ENCODE measurements around the gene SECISBP2L.
"Not testable (repeated sequence)": the region's sequence is repeated elsewhere in the genome, so short reads cannot be mapped to it uniquely, and the experiment has no call there.

Gene SECISBP2L

DNA sequence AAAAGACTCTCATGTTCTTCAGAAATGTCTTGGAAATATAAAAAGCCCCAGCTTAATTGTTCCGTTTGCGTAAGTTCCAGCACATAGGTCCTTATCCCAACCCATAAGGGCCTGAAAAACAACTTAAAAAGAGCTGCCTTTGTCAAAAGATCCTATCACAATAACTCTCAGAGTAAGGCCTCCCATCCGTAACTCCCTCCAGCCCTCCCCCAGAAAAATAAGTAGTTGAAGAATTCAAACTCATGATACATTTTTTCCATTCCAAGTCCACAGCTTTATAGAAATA is 38.0 kb upstream of the SECISBP2L start:
- H3K27me3 ChIP-seq (ENCODE audit: insufficient read depth, insufficient read length) = no peaks in the 10 kb centered on the region
- no peaks in the 10 kb centered on the region for H3K9me3 ChIP-seq (ENCODE audit: insufficient read depth, low read length)
- H3K4me3 ChIP-seq (ENCODE audit: insufficient read length, low read depth) = no peak overlapping the region
- H3K4me1 ChIP-seq (ENCODE audit: insufficient read depth, insufficient read length) = no peaks in the 10 kb centered on the region
- DNase-seq (ENCODE audit: low read depth, low spot score) = no peak
- no peaks in the 10 kb centered on the region for H3K36me3 ChIP-seq (ENCODE audit: insufficient read depth, insufficient read length, low read length)
- no peak overlapping the region for H3K9ac ChIP-seq (ENCODE audit: insufficient read length, low read depth)
- TF ChIP-seq YY1 (IDR thresholded peaks at IDR 0.05; ENCODE audit: insufficient read depth, insufficient read length) (no peak), SUZ12 (IDR thresholded peaks at IDR 0.05; ENCODE audit: extremely low read depth, insufficient read depth, insufficient read length) (no peak), ZNF274 (IDR thresholded peaks at IDR 0.05; ENCODE audit: low read depth, low read length) (no peak)

DNA sequence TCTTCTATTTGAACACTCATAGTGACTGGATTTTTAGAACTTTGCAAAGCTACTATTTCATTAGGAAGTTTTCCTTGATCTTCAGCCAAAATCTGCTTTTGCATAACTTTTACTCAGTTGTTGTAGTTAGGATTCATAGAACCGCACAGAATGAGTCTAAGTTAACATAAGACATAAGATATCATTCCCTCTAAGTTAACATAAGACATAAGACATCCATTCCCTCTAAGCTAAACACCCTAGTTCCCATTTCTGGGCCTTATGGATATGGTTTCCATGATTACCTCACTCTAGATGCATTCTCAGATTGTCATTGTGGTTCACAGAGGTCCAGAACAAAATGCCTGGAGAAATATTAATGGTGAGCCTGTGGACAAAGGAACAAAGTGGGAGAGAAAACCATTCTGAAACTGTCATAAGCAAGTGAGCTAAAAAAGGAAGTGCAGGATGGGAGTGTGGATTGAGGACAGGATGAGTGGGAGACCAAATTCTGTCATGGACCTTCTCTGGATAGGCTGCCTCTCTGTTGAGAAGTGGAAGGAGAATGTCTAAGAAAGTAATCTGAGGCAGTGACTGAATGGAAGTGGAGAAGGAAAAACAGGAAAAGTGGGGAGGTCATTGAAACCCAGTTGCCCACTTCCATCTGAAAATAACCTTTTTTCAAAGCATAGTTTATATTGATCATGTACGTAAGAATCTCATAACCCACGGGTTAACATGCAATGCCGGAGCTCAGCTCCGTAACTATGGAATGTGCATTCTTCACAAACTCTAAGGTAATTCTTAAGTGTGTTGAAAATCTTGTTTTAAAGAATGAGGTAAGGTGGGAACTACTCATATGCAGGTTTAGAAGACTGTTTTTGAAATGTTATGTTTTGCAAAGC is 37.4 kb upstream of the SECISBP2L start:
- Histone ChIP-seq H3K36me3 (ENCODE audit: insufficient read depth, insufficient read length, low read length) (no peaks in the 10 kb centered on the region), H3K27me3 (ENCODE audit: insufficient read depth, insufficient read length) (no peaks in the 10 kb centered on the region), H3K9me3 (ENCODE audit: insufficient read depth, low read length) (no peaks in the 10 kb centered on the region), H3K4me3 (ENCODE audit: insufficient read length, low read depth) (no peak overlapping the region), H3K4me1 (ENCODE audit: insufficient read depth, insufficient read length) (no peaks in the 10 kb centered on the region), H3K9ac (ENCODE audit: insufficient read length, low read depth) (no peak overlapping the region)
- no peak for DNase-seq (ENCODE audit: low read depth, low spot score)
- TF ChIP-seq ZNF274 (IDR thresholded peaks at IDR 0.05; ENCODE audit: low read depth, low read length) (no peak), YY1 (IDR thresholded peaks at IDR 0.05; ENCODE audit: insufficient read depth, insufficient read length) (no peak), SUZ12 (IDR thresholded peaks at IDR 0.05; ENCODE audit: extremely low read depth, insufficient read depth, insufficient read length) (no peak)

DNA sequence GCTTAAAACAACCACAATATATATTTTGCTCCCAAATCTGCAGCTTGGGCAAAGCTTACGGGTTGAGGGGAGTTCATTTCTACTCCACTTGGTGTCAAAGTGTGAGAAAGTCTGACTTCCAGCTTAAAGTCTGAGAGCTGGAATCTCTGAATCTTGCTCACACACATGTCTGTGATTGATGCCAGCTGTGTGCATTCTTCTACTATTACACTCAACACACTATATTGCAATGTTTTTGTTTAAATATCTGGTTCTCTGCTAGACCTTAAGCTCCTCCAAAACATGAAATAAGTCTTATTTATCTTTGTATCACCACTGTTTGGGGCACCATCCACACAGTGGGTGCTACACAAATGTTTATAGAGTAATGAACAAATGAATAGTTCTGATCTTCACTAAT is 36.7 kb upstream of the SECISBP2L start:
- TF ChIP-seq ZNF274 (IDR thresholded peaks at IDR 0.05; ENCODE audit: low read depth, low read length) = no peak
- no peaks in the 10 kb centered on the region for H3K9me3 ChIP-seq (ENCODE audit: insufficient read depth, low read length)
- no peaks in the 10 kb centered on the region for H3K27me3 ChIP-seq (ENCODE audit: insufficient read depth, insufficient read length)
- no peak overlapping the region for H3K9ac ChIP-seq (ENCODE audit: insufficient read length, low read depth)
- no peaks in the 10 kb centered on the region for H3K4me1 ChIP-seq (ENCODE audit: insufficient read depth, insufficient read length)
- no peak for DNase-seq (ENCODE audit: low read depth, low spot score)
- H3K36me3 ChIP-seq (ENCODE audit: insufficient read depth, insufficient read length, low read length) = no peaks in the 10 kb centered on the region
- H3K4me3 ChIP-seq (ENCODE audit: insufficient read length, low read depth) = no peak overlapping the region

- no peak for DNase-seq (ENCODE audit: low read depth, low spot score)
- Histone ChIP-seq H3K9ac (ENCODE audit: insufficient read length, low read depth) (no peak overlapping the region), H3K9me3 (ENCODE audit: insufficient read depth, low read length) (no peaks in the 10 kb centered on the region), H3K27me3 (ENCODE audit: insufficient read depth, insufficient read length) (no peaks in the 10 kb centered on the region), H3K36me3 (ENCODE audit: insufficient read depth, insufficient read length, low read length) (no peaks in the 10 kb centered on the region), H3K4me3 (ENCODE audit: insufficient read length, low read depth) (no peak overlapping the region), H3K4me1 (ENCODE audit: insufficient read depth, insufficient read length) (no peaks in the 10 kb centered on the region)
- no peak for TF ChIP-seq SUZ12 (IDR thresholded peaks at IDR 0.05; ENCODE audit: extremely low read depth, insufficient read depth, insufficient read length)
- no peak for TF ChIP-seq ZNF274 (IDR thresholded peaks at IDR 0.05; ENCODE audit: low read depth, low read length)
- TF ChIP-seq YY1 (IDR thresholded peaks at IDR 0.05; ENCODE audit: insufficient read depth, insufficient read length) = no peak
Measured at GRCh38 chr15:49079340-49080039, 33.2 kb upstream of the SECISBP2L start.

DNA sequence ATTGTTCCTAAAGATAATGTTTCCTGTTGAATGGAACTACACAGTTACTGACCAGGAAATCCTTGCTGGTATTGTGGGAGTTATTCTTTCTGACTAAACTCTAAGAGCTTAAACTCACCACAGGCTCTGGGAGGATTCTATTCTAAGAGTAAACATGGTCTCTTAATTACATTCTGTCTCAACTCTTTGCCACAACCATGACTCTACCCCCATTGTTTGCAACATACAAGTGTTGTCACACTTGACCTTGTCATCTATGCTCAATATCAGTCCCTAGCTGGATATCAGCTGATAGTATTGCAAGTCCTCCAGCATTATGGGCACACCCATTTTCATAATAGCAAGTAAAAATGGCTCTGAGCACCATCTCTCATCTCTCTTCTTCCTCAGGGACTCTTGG is 29.6 kb upstream of the SECISBP2L start:
- no peak for DNase-seq (ENCODE audit: low read depth, low spot score)
- H3K4me3 ChIP-seq (ENCODE audit: insufficient read length, low read depth) = no peak overlapping the region

DNA sequence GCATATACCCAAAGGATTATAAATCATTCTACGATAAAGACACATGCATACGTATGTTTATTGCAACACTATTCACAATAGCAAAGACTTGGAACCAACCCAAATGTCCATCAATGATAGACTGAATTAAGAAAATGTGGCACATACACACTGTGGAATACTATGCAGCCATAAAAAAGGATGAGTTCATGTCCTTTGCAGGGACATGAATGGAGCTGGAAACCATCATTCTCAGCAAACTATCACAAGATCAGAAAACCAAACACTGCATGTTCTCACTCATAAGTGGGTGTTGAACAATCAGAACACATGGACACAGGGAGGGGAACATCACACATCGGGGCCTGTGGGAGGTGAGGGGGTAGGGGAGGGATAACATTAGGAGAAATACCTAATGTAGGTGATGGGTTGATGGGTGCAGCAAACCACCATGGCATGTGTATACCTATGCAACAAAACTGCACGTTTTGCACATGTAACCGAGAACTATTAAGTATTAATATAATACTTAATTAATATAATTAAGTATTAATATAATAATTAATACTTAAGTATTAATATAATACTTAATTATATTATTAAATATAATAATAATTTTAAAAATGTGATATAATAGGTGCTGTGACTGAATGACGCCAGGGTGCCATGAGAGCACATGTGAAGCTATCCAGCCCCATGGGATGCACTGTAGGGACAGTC is 28.5 kb upstream of the SECISBP2L start:
- not testable (repeated sequence) for H3K9me3 ChIP-seq (ENCODE audit: insufficient read depth, low read length); DNase-seq (ENCODE audit: low read depth, low spot score); H3K4me3 ChIP-seq (ENCODE audit: insufficient read length, low read depth); H3K36me3 ChIP-seq (ENCODE audit: insufficient read depth, insufficient read length, low read length); H3K27me3 ChIP-seq (ENCODE audit: insufficient read depth, insufficient read length); H3K9ac ChIP-seq (ENCODE audit: insufficient read length, low read depth); H3K4me1 ChIP-seq (ENCODE audit: insufficient read depth, insufficient read length)

More for the DNA sequence above, 29.6 kb upstream of the SECISBP2L start:
- no peaks in the 10 kb centered on the region for H3K4me1 ChIP-seq (ENCODE audit: insufficient read depth, insufficient read length)
- TF ChIP-seq ZNF274 (IDR thresholded peaks at IDR 0.05; ENCODE audit: low read depth, low read length) = no peak
- TF ChIP-seq SUZ12 (IDR thresholded peaks at IDR 0.05; ENCODE audit: extremely low read depth, insufficient read depth, insufficient read length) = no peak
- TF ChIP-seq YY1 (IDR thresholded peaks at IDR 0.05; ENCODE audit: insufficient read depth, insufficient read length) = no peak
- H3K27me3 ChIP-seq (ENCODE audit: insufficient read depth, insufficient read length) = no peaks in the 10 kb centered on the region
- no peaks in the 10 kb centered on the region for H3K36me3 ChIP-seq (ENCODE audit: insufficient read depth, insufficient read length, low read length)
- no peak overlapping the region for H3K9ac ChIP-seq (ENCODE audit: insufficient read length, low read depth)
- H3K9me3 ChIP-seq (ENCODE audit: insufficient read depth, low read length) = no peaks in the 10 kb centered on the region

- H3K27me3 ChIP-seq (ENCODE audit: insufficient read depth, insufficient read length) = no peaks in the 10 kb centered on the region
- no peak for DNase-seq (ENCODE audit: low read depth, low spot score)
- no peaks in the 10 kb centered on the region for H3K36me3 ChIP-seq (ENCODE audit: insufficient read depth, insufficient read length, low read length)
- no peaks in the 10 kb centered on the region for H3K4me1 ChIP-seq (ENCODE audit: insufficient read depth, insufficient read length)
- no peak overlapping the region for H3K4me3 ChIP-seq (ENCODE audit: insufficient read length, low read depth)
- no peak overlapping the region for H3K9ac ChIP-seq (ENCODE audit: insufficient read length, low read depth)
- TF ChIP-seq YY1 (IDR thresholded peaks at IDR 0.05; ENCODE audit: insufficient read depth, insufficient read length) (no peak), ZNF274 (IDR thresholded peaks at IDR 0.05; ENCODE audit: low read depth, low read length) (no peak), SUZ12 (IDR thresholded peaks at IDR 0.05; ENCODE audit: extremely low read depth, insufficient read depth, insufficient read length) (no peak)
- H3K9me3 ChIP-seq (ENCODE audit: insufficient read depth, low read length) = no peaks in the 10 kb centered on the region
Measured at GRCh38 chr15:49066372-49066771, 20.1 kb upstream of the SECISBP2L start.

Data from NT2/D1 (cell line).